ENCODE results near the gene UGT3A1.
"Not testable (repeated sequence)": the region's sequence is repeated elsewhere in the genome, so short reads cannot be mapped to it uniquely, and the experiment has no call there.

UGT3A1 gene

DNA sequence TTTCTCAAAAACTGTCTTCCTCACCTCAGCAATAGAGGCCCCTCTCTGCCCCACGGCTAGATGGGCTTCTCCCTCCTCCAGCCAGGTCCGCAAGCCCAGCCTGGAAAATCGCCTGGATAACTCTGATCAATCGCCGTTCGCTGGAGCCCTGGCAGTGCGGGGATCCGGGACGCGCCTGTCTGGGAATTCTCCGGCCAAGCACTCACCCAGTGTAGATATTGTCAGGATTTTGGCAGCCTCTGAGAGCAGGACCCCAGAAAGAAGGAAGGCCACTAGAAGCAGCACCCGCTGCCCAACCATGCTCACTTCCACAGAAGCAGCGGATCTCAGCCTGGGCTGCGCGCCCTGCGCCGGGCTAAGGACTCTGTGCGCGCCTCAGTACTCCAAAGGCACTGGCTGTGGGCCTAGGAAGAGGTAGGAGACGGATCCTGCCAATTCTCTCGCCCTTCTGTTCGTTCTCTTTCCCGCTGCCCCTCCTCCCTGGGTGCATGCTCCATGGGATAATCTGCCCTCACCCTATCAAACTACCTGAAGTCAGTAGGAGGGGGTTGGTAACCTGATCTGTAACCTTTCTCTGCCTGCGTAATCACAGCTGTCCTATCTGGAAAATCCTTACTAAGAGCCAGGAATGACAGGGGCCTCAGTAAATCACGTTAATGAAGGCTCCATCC is at the start of gene UGT3A1:
UGT3A1 (minus strand) TSS at position 450 of the 671 bp plus-strand sequence; CDS start at position 300, 150 bp downstream.
- H3K4me3 ChIP-seq (ENCODE audit: low read depth, low read length): no peak within 1 kb of the TSS
- TF ChIP-seq, protein P1, sequence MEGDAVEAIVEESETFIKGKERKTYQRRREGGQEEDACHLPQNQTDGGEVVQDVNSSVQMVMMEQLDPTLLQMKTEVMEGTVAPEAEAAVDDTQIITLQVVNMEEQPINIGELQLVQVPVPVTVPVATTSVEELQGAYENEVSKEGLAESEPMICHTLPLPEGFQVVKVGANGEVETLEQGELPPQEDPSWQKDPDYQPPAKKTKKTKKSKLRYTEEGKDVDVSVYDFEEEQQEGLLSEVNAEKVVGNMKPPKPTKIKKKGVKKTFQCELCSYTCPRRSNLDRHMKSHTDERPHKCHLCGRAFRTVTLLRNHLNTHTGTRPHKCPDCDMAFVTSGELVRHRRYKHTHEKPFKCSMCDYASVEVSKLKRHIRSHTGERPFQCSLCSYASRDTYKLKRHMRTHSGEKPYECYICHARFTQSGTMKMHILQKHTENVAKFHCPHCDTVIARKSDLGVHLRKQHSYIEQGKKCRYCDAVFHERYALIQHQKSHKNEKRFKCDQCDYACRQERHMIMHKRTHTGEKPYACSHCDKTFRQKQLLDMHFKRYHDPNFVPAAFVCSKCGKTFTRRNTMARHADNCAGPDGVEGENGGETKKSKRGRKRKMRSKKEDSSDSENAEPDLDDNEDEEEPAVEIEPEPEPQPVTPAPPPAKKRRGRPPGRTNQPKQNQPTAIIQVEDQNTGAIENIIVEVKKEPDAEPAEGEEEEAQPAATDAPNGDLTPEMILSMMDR (IDR thresholded peaks at IDR 0.05; ENCODE audit: low read depth, low read length): no peak

- TF ChIP-seq, protein P1 (IDR thresholded peaks at IDR 0.05; ENCODE audit: low read depth, low read length): no peak
Measured at GRCh38 chr5:36035696-36036095, 44.5 kb upstream of the UGT3A1 start.

DNA sequence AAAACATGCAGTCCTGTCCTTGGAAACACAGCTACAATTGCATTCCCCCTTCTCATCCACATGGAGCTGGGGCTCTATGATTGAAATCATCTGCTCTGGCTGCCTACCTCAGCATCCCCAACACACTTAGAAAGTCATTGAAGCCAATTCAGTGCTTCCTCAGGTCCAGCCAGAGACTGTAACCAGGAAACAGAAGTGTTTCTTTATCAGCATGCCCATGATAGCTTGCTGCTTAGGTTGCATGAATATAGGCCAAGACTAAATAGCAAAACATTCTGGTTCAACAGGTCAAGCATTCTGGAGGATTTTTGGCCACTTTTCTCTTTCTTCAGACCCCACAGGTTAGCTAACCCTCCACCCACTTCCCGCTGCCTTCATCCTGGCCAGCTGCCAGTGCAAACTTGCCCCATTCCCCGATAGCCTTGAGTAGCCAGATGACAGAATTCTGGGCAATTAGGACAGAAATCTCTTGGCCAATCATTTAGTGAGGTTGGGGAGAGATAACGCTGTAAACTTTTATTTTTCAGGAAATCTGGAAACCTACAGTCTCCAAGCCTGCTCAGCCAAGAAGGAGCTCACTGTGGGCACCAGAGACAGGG is 43.4 kb upstream of the UGT3A1 start:
- not testable (repeated sequence) for H3K4me3 ChIP-seq (ENCODE audit: low read depth, low read length)

More at GRCh38 chr5:36035696-36036095, 44.5 kb upstream of the UGT3A1 start:
- no peak overlapping the region for H3K4me3 ChIP-seq (ENCODE audit: low read depth, low read length)

GRCh38 chr5:36033486-36033885 is 42.3 kb upstream of the UGT3A1 start:
- TF ChIP-seq, protein P1 (IDR thresholded peaks at IDR 0.05; ENCODE audit: low read depth, low read length): no peak
- H3K4me3 ChIP-seq (ENCODE audit: low read depth, low read length): no peak overlapping the region

DNA sequence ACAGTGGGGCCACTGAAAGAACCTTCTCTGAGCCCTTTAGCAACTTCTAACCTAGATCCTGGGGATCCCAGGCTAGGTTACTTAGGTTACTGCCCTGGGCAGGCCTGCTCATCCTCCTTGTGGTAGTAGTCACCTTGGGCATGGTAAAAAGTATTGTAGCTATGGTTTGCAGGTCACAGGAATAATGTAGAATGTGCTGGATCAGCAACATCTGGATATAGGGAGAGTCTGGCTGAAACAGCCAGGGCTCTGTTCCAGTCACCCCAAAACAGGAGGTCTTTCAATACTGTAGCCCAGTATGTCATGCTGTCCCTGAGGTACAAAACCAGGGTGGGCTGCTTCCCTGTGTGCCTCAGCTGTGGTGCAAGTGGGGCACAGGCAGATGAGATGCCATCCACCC is 41.9 kb upstream of the UGT3A1 start:
- no peak overlapping the region for H3K4me3 ChIP-seq (ENCODE audit: low read depth, low read length)
- TF ChIP-seq, protein P1 (IDR thresholded peaks at IDR 0.05; ENCODE audit: low read depth, low read length): no peak

GRCh38 chr5:36031223-36031622 is 40.0 kb upstream of the UGT3A1 start:
- TF ChIP-seq, protein P1 (IDR thresholded peaks at IDR 0.05; ENCODE audit: low read depth, low read length): no peak
- no peak overlapping the region for H3K4me3 ChIP-seq (ENCODE audit: low read depth, low read length)

DNA sequence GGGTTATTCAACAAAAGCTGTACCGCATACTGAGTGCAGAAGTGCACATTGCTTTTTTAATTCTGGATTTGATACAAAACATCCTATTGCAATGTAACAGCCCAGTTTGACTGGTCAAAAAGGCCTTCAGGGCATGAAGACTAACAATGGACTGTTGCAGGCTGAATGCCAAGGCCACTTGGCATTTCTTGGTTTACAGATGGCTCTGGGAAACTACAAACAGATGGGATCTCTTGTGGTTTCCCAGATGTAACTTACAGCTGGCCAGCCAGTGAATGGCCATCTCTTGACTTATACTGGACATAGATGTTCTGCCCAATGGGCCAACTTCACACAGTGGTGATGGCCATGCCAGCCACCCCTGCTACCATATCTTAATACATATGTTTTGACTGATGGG is 38.7 kb upstream of the UGT3A1 start:
- TF ChIP-seq, protein P1 (IDR thresholded peaks at IDR 0.05; ENCODE audit: low read depth, low read length): no peak
- no peak overlapping the region for H3K4me3 ChIP-seq (ENCODE audit: low read depth, low read length)

All from WI38 (cell line).